Activated CD8-positive, alpha-beta memory T cell treated with anti-CD3 and anti-CD28 coated beads, Interleukin-2, amount 50 U/mL, for 1 hour (primary cell): Measurements from ENCODE around the gene TRRAP.

Source experiments
- DNase-seq: peaks from one replicate; pipeline ENCODE4 v3.0.0-alpha.2; 2020; ENCODE audit errors: extremely low read depth

The TRRAP gene

DNA sequence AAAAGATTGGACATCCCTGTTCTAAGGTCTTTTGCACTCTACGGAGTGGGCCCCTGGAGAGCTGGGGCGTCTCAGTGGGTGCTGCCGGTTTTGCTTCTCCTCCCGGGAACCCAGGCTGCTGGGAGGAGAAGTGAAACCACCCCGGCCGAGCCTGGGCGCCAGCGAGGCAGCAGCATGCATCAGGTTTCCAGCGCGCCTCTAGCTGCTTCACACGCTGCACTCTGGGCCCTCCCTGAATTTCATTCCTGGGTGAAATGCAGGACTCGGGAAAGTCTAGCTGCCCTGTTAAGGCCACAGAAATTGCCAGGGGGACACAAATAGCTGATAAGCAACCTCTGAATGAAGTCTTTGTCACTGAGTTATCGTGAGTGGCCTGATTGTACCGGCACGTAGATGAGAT, 127.4 kb downstream of the TRRAP start:
- DNase-seq = no peak

- no peak for DNase-seq
Observed at GRCh38 chr7:99006739-99007424, 128.6 kb downstream of the TRRAP start.

DNA sequence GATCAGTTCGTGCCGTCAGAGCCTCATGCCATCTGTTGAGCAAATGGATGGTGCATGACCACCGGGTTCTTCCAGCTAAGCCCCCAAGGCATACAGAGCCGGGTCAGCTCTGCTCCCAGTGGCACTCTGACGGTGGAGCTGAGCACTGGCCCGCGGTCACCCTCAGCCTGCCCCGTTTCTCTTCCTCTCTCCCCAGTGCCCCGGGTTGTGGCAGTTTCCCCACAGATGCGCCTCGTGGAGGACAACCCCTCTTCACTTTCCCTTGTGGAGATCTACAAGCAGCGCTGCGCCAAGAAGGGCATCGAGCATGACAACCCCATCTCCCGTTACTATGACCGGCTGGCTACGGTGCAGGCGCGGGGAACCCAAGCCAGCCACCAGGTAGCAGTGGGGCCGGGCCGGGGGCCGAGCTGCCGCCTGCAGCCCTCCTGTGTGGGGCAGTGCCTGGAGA, 129.9 kb downstream of the TRRAP start:
- DNase-seq = no peak

- no peak for DNase-seq
Observed at GRCh38 chr7:99008921-99009530, 130.7 kb downstream of the TRRAP start.

- DNase-seq = no peak
Observed at GRCh38 chr7:99010281-99010680, 131.9 kb downstream of the TRRAP start.

DNA sequence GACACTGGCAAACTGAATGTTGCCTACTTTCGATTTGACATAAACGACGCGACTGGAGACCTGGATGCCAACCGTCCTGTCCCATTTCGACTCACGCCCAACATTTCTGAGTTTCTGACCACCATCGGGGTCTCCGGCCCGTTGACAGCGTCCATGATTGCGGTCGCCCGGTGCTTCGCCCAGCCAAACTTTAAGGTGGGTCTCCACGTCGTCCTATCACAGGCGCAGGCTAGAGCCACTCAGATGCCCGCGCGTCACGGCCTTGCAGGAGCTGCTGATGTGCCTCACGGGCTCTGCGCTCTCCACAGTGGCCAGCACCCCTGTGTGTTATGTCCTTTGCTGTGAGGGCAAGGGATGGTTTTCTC, 133.0 kb downstream of the TRRAP start:
- DNase-seq = no peak

DNA sequence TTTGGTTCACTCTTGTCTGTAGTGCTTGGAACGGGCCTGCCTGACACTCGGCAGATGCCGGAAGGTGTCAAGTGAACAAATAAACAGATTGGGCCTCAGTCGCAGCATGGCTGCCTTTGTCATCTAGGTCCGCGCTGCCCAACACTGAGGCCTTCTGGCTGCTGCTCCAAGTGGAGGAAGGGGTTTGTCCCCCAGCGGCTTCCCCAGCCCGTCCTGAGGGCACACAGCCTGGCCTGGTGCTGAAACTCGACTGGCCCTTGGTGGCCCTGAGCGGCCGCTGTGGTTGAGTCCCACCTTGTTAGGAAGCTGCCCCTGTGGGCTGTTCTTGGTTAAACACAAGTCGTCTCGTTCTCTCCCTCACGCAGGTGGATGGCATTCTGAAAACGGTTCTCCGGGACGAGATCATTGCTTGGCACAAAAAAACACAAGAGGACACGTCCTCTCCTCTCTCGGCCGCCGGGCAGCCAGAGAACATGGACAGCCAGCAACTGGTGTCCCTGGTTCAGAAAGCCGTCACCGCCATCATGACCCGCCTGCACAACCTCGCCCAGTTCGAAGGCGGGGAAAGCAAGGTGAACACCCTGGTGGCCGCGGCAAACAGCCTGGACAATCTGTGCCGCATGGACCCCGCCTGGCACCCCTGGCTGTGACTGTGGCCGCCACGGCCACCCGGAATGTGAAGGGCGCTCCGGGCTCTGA, 133.5 kb downstream of the TRRAP start:
- DNase-seq = no peak

- no peak for DNase-seq
Observed at GRCh38 chr7:99012722-99013121, 134.4 kb downstream of the TRRAP start.

DNA sequence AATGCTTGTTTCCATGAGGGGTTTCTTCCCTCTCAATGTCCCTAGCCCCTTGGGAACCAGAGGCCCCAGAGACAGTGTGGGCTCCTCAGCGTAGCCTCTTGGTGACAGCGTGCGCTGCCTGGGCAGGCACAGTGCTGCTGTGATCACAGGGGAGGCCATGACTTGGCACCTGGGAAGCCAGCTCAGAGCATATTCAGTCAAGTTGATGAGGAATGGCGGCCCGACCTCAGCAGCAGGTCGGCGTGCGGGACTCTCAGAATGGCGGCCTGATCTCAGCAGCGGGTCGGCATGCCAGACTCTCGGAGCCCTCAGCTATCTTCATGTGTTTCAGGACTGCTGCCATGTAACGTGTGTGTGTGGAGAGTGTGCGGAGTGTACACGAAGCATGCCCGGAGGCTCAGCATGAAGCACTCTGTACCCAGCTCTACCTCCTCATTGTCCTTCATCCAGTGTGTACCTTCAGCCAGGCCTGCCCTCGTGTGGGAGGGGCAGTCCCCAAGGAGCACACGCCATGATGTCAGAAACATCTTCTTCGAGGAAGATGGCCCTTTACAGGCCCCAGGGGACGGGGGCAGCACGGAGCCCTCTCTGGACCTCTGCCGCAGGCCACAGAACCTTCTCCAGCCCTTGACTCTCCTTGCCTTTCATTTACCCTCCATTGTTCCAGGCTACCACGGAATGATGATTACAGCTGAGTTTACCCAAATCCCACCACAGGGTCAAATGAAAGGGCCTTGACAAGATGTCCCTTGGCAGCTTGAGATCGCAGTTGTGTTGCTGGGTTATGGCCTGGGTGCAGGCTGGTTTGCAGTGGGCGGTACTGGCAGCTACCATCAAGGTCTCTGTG, 135.2 kb downstream of the TRRAP start:
- no peak for DNase-seq

DNA sequence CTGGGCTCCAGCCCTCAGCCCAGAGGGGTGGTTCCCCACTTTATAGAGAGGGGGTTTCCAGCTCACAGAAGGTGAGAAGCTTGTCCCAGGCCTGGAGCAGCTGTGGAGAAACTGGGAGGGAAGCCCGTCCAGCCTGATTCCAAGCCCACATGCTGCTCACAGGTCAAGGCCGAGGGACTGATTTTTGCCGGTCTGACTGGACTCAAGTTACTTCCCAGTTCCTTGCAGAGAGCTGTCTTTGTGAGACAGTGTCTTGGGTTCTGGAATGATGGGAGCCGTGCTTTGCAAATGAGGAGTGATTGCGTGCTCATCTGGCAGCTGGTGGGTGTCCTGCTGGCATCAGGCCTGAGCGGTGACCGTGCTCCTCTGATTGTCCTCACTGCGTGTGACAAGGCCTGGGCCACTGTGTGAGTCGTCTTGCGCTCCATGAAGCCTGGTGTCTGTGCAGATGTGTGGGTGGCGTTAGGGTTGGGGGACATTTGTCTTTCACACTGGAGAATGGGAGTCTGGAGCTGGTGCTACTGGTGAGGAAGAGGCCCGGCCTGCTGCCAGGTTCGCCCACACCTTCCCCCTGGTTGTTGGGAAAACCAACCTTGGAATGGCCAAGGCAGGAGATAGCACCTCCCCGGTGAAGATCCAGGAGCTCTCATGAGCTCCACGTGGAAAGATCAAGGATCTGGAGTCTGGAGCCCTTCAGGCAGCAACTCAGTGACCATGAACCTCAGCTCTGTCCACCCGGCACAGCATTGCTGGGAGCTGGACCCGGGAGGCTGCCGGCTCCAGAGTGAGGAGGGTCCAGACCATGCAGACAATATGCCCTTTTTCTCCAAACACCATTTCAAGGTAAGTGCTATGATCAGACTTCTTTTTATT, 136.0 kb downstream of the TRRAP start:
- DNase-seq = no peak

- DNase-seq = no peak
Observed at GRCh38 chr7:99016196-99016595, 137.9 kb downstream of the TRRAP start.

DNA sequence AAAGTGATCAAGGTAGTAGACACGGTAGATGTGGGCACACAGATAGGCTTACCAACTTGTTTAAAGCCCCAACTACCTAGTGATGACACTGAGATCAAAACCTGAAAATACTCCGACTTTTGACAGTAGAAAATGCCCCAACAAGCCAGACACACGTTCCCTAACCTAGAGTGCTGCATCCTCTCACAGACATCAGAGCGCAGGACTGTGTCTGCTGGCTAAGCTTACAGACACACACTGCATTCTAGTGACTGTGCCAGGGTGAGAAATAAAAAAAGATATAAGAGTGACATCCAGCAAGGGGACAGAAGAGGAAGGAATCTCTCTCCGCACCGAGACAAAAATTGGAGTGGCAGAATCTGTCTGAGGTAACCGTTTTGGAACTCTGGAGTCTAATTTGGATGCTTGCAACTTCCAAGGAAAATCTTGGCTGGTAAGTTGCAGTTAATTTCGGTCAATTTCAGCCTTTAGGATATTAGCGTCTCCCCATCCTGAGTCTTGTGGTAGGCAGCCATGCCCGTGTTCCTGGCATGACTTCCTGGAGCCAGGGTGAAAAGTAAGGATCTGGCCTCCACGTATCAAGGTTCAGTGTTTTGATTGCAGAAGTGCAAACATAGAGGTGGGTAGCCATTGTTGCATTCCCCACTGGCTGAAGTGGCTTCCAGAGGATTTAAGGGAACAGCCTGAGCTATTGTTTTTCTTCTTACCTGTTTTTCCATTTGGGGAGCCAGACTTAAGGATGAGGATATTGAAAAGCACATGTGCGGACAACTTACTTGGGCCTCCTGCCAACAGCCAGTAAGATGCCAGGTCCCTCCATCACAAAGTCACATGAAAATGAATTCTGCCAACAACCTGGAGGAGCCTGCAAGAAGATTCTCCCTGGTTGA, 141.4 kb downstream of the TRRAP start:
- no peak for DNase-seq

DNA sequence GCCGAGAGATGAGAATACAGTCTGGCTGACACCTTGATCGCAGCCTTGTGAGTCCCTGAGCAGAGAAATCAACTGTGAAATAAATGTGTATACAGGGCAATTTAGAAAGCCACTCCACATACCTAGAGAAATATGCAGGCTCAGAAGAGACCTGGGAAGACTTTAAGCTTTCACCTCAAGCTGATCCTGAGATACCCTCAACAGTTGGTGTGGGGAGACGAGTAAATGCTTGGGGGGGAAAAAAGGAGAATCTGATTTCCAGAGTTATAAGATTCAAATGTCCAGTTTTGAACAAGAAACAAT, 142.0 kb downstream of the TRRAP start:
- no peak for DNase-seq

GRCh38 chr7:99021941-99022560, 143.7 kb downstream of the TRRAP start:
- DNase-seq = no peak

- no peak for DNase-seq
Observed at GRCh38 chr7:99024066-99024465, 145.7 kb downstream of the TRRAP start.

GRCh38 chr7:99027241-99027640, 148.9 kb downstream of the TRRAP start:
- DNase-seq = no peak

DNA sequence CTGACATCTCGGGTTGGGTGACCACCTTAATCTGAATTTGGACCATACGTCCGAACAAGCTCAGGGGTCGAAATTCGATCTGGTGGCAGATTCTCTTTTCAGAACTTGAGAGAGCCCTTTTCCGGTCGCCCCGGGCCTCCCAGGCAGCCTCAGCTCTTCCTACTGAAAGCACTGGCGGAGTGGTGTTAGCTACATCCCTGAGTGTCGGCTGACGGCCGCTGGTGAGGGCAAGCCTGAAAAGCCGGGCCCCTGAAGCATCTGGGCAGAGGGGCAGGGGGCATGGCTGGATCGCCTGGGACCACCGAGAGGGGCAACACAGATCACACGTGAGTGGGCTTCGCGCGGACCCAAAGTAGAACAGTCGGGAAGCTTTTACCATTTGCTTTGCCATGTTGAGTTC, 149.5 kb downstream of the TRRAP start:
- DNase-seq = no peak

- DNase-seq = no peak
Observed at GRCh38 chr7:99028261-99028973, 150.1 kb downstream of the TRRAP start.
